CD14-positive monocyte (primary cell): ENCODE measurements around the gene BCL7B. TPM values are rescaled to one million over a fixed set of nuclear protein-coding genes. Genes with fewer than 3 reads are reported as not detected.

ENCODE experiments used
- DNase-seq, 3 donors: peaks; one replicate each; pipeline ENCODE4 v3.0.0-alpha.2; 2011 to 2022
- H2AFZ ChIP-seq: 2 replicates; pipeline ENCODE4 v1.6.0; 2012; ENCODE audit warnings: mild to moderate bottlenecking, low read depth, low read length, inconsistent platforms; ENCODE audit not compliant: insufficient read depth, poor library complexity, severe bottlenecking
- H3K27ac ChIP-seq, 2 donors: 1 replicate in 1 of 2; 2 replicates in 1 of 2; pipeline ENCODE4 v1.5.1; 2012 to 2013; ENCODE audit warnings: low read length in 2 of 2, control low read depth in 1 of 2, inconsistent platforms in 1 of 2, low read depth in 1 of 2, mild to moderate bottlenecking in 1 of 2
- H3K27me3 ChIP-seq, 2 donors: one replicate each; pipeline versions ENCODE4 v1.6.0 to v1.6.1; 2011 to 2013; ENCODE audit warnings: low read length in 2 of 2; ENCODE audit not compliant: control insufficient read depth in 2 of 2, insufficient read depth in 2 of 2
- H3K36me3 ChIP-seq, 2 donors: replicated peaks in 1 of 2; 1 replicate in 1 of 2; 2 replicates in 1 of 2; pipeline versions ENCODE4 v1.5.1 to v1.6.1; 2012 to 2013; ENCODE audit warnings: low read length in 2 of 2, control low read depth in 1 of 2, inconsistent platforms in 1 of 2, mild to moderate bottlenecking in 1 of 2; ENCODE audit not compliant: insufficient read depth in 2 of 2, control insufficient read depth in 1 of 2
- H3K4me1 ChIP-seq, 2 donors: 1 replicate in 1 of 2; 2 replicates in 1 of 2; pipeline versions ENCODE4 v1.5.1 to v1.6.1; 2012 to 2013; ENCODE audit warnings: low read length in 2 of 2, control low read depth in 1 of 2, inconsistent platforms in 1 of 2, mild to moderate bottlenecking in 1 of 2, moderate library complexity in 1 of 2; ENCODE audit not compliant: insufficient read depth in 2 of 2, control insufficient read depth in 1 of 2
- H3K4me2 ChIP-seq: replicated peaks from 2 replicates; pipeline ENCODE3; 2012; ENCODE audit warnings: low read length, moderate library complexity, mild to moderate bottlenecking; ENCODE audit not compliant: poor library complexity, severe bottlenecking; ENCODE audit errors: extremely low read depth
- H3K4me3 ChIP-seq, 3 experiments: fragments of 200-600 bp in 1 of 3; sonication (generic) in 1 of 3; replicated peaks in 1 of 3; 1 replicate in 2 of 3; 2 replicates in 1 of 3; pipeline ENCODE4 v1.5.1; 2011 to 2013; ENCODE audit warnings: low read length in 3 of 3, mild to moderate bottlenecking in 3 of 3, control low read depth in 2 of 3, low read depth in 2 of 3, inconsistent platforms in 1 of 3, moderate library complexity in 1 of 3
- H3K79me2 ChIP-seq: 2 replicates; pipeline ENCODE4 v1.6.0; 2012; ENCODE audit warnings: mild to moderate bottlenecking, control low read depth, inconsistent platforms, low read length, moderate library complexity; ENCODE audit not compliant: insufficient read depth
- H3K9ac ChIP-seq: 2 replicates; pipeline ENCODE4 v1.6.0; 2017; ENCODE audit warnings: low read length, mild to moderate bottlenecking; ENCODE audit not compliant: insufficient read depth, poor library complexity, severe bottlenecking
- H3K9me3 ChIP-seq, 2 donors: replicated peaks in 1 of 2; 1 replicate in 1 of 2; 2 replicates in 1 of 2; pipeline versions ENCODE4 v1.5.1 to v1.6.1; 2012 to 2013; ENCODE audit warnings: low read length in 2 of 2, control low read depth in 1 of 2; ENCODE audit not compliant: control insufficient read depth in 1 of 2, insufficient read depth in 1 of 2
- H4K20me1 ChIP-seq: 2 replicates; pipeline ENCODE4 v1.6.0; 2012; ENCODE audit warnings: mild to moderate bottlenecking, low read length, control low read depth, moderate library complexity; ENCODE audit not compliant: insufficient read depth
- H3K27ac Mint-ChIP-seq, 7 donors: one replicate each; pipeline ENCODE4 v1.8.0; 2020; ENCODE audit warnings: mild to moderate bottlenecking in 7 of 7, mixed read lengths in 7 of 7, moderate library complexity in 6 of 7, inconsistent platforms in 2 of 7
- H3K27me3 Mint-ChIP-seq, 3 donors: one replicate each; pipeline ENCODE4 v1.8.0; 2021 to 2022; ENCODE audit warnings: low read depth in 3 of 3, mild to moderate bottlenecking in 3 of 3, mixed read lengths in 3 of 3, moderate library complexity in 3 of 3, inconsistent platforms in 1 of 3
- H3K36me3 Mint-ChIP-seq, 2 donors: one replicate each; pipeline ENCODE4 v1.8.0; 2020; ENCODE audit warnings: mixed read lengths in 2 of 2, inconsistent platforms in 1 of 2, mild to moderate bottlenecking in 1 of 2
- H3K4me1 Mint-ChIP-seq: one replicate; pipeline ENCODE4 v1.8.0; 2020; ENCODE audit warnings: mild to moderate bottlenecking, mixed read lengths
- H3K4me3 Mint-ChIP-seq, 2 donors: one replicate each; pipeline ENCODE4 v1.8.0; 2020; ENCODE audit warnings: mild to moderate bottlenecking in 2 of 2, mixed read lengths in 2 of 2, moderate library complexity in 1 of 2
- H3K9me3 Mint-ChIP-seq, 7 donors: one replicate each; pipeline ENCODE4 v1.8.0; 2020 to 2022; ENCODE audit warnings: mixed read lengths in 7 of 7, mild to moderate bottlenecking in 6 of 7, moderate library complexity in 6 of 7, inconsistent platforms in 2 of 7
- WGBS: methylation state at CpG from one replicate; pipeline ENCODE4 v1.1.5; 2013; ENCODE audit warnings: missing lambda C conversion rate; ENCODE audit not compliant: insufficient coverage; 5-methylcytosine and 5-hydroxymethylcytosine counted together
- intact Hi-C, 2 donors: fragments of 100-400 bp; cut with micrococcal nuclease; formaldehyde crosslinking; loops; one replicate each; pipeline versions ENCODE4 v1.15.0 to v1.15.1; 2023
- polyA plus RNA-seq, 3 donors: library from polyadenylated mRNA; depleted of rRNA in 1 of 3; unstranded in 2 of 3; stranded (reverse) in 1 of 3; fragments of 300-500 nt in 2 of 3; fragments of >200 nt in 1 of 3; fragmentation: Illumina TruSeq in 2 of 3; gene quantifications; 1 replicate in 2 of 3; 2 replicates in 1 of 3; pipeline ENCODE4 v1.2.3, GENCODE V29; 2012 to 2021
- TF ChIP-seq, protein P1 (sequence below): fragments of 200-600 bp; IDR thresholded peaks from one replicate; pipeline ENCODE4 v1.8.0; 2022; ENCODE audit warnings: antibody characterized with exemption, mild to moderate bottlenecking

BCL7B gene
- polyA plus RNA-seq, 3 donors, result 53.5 to 73.8 (median 68.7) TPM

- Mint-ChIP-seq H3K27me3 (peaks cover 0 to 2% (median 1%) of the 10 kb centered on the region in 3 donors), H3K36me3 (peaks cover 66 to 93% of the 10 kb centered on the region in 2 donors), H3K27ac (peak overlapping the region in 2 of 7 donors; percentile 23 to 50), H3K9me3 (no peaks in the 10 kb centered on the region), H3K4me3 (no peak overlapping the region), H3K4me1 (no peaks in the 10 kb centered on the region)
- Histone ChIP-seq H3K9me3 (no peaks in the 10 kb centered on the region), H3K4me3 (no peak overlapping the region), H3K27ac (no peak overlapping the region), H3K27me3 (no peaks in the 10 kb centered on the region), H2AFZ (no peak overlapping the region), H3K9ac (no peak overlapping the region), H3K4me1 (no peaks in the 10 kb centered on the region), H3K36me3 (peaks cover 62 to 97% of the 10 kb centered on the region in 2 donors), H3K4me2 (no peak overlapping the region), H4K20me1 (peaks cover 60% of the 10 kb centered on the region), H3K79me2 (peaks cover 77% of the 10 kb centered on the region)
- intact Hi-C loops, result no loop called here
- TF ChIP-seq, protein P1, sequence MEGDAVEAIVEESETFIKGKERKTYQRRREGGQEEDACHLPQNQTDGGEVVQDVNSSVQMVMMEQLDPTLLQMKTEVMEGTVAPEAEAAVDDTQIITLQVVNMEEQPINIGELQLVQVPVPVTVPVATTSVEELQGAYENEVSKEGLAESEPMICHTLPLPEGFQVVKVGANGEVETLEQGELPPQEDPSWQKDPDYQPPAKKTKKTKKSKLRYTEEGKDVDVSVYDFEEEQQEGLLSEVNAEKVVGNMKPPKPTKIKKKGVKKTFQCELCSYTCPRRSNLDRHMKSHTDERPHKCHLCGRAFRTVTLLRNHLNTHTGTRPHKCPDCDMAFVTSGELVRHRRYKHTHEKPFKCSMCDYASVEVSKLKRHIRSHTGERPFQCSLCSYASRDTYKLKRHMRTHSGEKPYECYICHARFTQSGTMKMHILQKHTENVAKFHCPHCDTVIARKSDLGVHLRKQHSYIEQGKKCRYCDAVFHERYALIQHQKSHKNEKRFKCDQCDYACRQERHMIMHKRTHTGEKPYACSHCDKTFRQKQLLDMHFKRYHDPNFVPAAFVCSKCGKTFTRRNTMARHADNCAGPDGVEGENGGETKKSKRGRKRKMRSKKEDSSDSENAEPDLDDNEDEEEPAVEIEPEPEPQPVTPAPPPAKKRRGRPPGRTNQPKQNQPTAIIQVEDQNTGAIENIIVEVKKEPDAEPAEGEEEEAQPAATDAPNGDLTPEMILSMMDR, result no peak
- no peak for DNase-seq
- WGBS, result 86% methylated on average over 2 of the region's 5 CpGs
Observed at GRCh38 chr7:73509463-73509862, 48.0 kb downstream of the BCL7B start.

DNA sequence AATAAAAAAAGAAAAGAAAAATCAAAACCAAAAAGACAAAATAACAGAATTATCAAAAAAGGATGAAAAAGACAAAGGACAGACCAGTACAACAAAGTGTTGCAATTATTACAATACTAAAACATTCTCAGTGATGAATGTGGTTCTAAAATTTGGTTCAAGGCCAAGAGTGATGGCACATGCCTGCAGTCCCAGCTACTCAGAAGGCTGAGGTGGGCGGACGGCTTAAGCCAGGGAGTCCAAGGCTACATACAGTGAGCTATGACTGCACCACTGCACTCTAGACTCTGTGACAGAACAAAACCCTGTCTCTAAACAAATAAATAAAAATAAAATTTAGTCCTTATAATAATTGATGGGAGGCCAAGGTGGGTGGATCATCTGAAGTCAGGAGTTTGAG, 49.9 kb downstream of the BCL7B start:
- H3K27me3 ChIP-seq, result no peaks in the 10 kb centered on the region
- H2AFZ ChIP-seq, result no peak overlapping the region
- WGBS, result no CpG with 5 or more reads among the region's 2 CpGs
- no peak overlapping the region for H3K27ac ChIP-seq
- DNase-seq, result no peak
- H4K20me1 ChIP-seq, result peaks cover 56% of the 10 kb centered on the region
- intact Hi-C loops, result no loop called here
- no peaks in the 10 kb centered on the region for H3K9me3 ChIP-seq
- no peak overlapping the region for H3K9ac ChIP-seq
- H3K4me2 ChIP-seq, result no peak overlapping the region
- H3K4me1 ChIP-seq, result no peaks in the 10 kb centered on the region
- no peak overlapping the region for H3K4me3 ChIP-seq
- peaks cover 67 to 97% of the 10 kb centered on the region in 2 donors for H3K36me3 ChIP-seq
- H3K4me3 Mint-ChIP-seq, result no peak overlapping the region
- peak overlapping the region in 2 of 7 donors; percentile 3 to 27 for H3K27ac Mint-ChIP-seq
- peaks cover 72 to 95% of the 10 kb centered on the region in 2 donors for H3K36me3 Mint-ChIP-seq
- peaks cover 75% of the 10 kb centered on the region for H3K79me2 ChIP-seq
- TF ChIP-seq, protein P1, result no peak
- H3K27me3 Mint-ChIP-seq, result peaks cover 0 to 2% (median 1%) of the 10 kb centered on the region in 3 donors
- H3K9me3 Mint-ChIP-seq, result no peaks in the 10 kb centered on the region
- H3K4me1 Mint-ChIP-seq, result no peaks in the 10 kb centered on the region
